K562 (cell line): ENCODE data around the gene CYP2C9. TPM values are rescaled to one million over a fixed set of nuclear protein-coding genes. Genes with fewer than 3 reads are reported as not detected.

Experiments
- ATAC-seq: fragments of 200-7000 bp; cut with Tn5 transposase; 3 replicates; pipeline ENCODE4 v1.9.1; 2020; ENCODE audit warnings: moderate library complexity
- BruUV-seq: library from RNA; stranded (reverse); fragments of 400-500 nt; replicated peaks from 2 replicates; lab custom pipeline; 2021; lab: Mats Ljungman, UMichigan
- CTCF ChIA-PET: fragments of 300-600 bp; formaldehyde crosslinking; extraction: SDS; loops from one replicate; lab custom pipeline; 2021; ENCODE audit warnings: low intra/inter-chr PET ratio; lab: Yijun Ruan, JAX
- POLR2A ChIA-PET: fragments of 300-600, 350-650 bp; sonication (Branson Sonifier 250); formaldehyde crosslinking; extraction: SDS; loops from one replicate; lab custom pipeline; 2021; ENCODE audit warnings: antibody characterized with exemption, inconsistent platforms; lab: Yijun Ruan, JAX
- DNase-seq, 4 experiments: peaks; one replicate each; pipeline versions ENCODE4 v3.0.0 to v3.0.0-alpha.2; 2011 to 2018; ENCODE audit warnings: low spot score in 3 of 4, mixed read lengths in 3 of 4; ENCODE audit errors: extremely low read depth in 1 of 4
- FAIRE-seq: peaks from 2 replicates; lab custom pipeline; 2011; peaks lifted over from hg19 to GRCh38; lab: Jason Lieb, UNC
- H2AFZ ChIP-seq: 2 replicates; pipeline ENCODE4 v1.6.0; 2011; ENCODE audit warnings: low read depth, low read length, control low read depth, inconsistent platforms
- H3K27ac ChIP-seq: fragments of 200-600 bp; 3 replicates; pipeline ENCODE4 v1.8.0; 2011; ENCODE audit warnings: low read depth, mild to moderate bottlenecking, control low read depth, inconsistent platforms, low read length, moderate library complexity, mixed read lengths; ENCODE audit errors: extremely low read depth
- H3K27me3 ChIP-seq, 2 experiments: fragments of 300-600 bp in 1 of 2; 2 replicates in 1 of 2; 3 replicates in 1 of 2; pipeline versions ENCODE4 v1.6.0 to v1.8.0; 2011; ENCODE audit warnings: inconsistent platforms in 2 of 2, low read length in 2 of 2, mild to moderate bottlenecking in 1 of 2, mixed read lengths in 1 of 2, moderate library complexity in 1 of 2; ENCODE audit not compliant: control insufficient read depth in 2 of 2, insufficient read depth in 2 of 2
- H3K36me3 ChIP-seq: fragments of 300-600 bp; 3 replicates; pipeline ENCODE4 v1.8.0; 2011; ENCODE audit warnings: mild to moderate bottlenecking, low read length, inconsistent platforms; ENCODE audit not compliant: control insufficient read depth, insufficient read depth
- H3K4me1 ChIP-seq, 2 experiments: fragments of 200-600 bp in 1 of 2; replicated peaks in 1 of 2; 2 replicates in 1 of 2; 3 replicates in 1 of 2; pipeline versions ENCODE4 v1.5.1 to v1.8.0; 2011; ENCODE audit warnings: inconsistent platforms in 2 of 2, low read length in 2 of 2, mild to moderate bottlenecking in 1 of 2, mixed read lengths in 1 of 2, moderate library complexity in 1 of 2; ENCODE audit not compliant: control insufficient read depth in 2 of 2, insufficient read depth in 2 of 2
- H3K4me2 ChIP-seq: 2 replicates; pipeline ENCODE4 v1.6.1; 2011; ENCODE audit warnings: low read length, control low read depth, inconsistent platforms, mixed read lengths; ENCODE audit not compliant: insufficient read depth
- H3K4me3 ChIP-seq: fragments of 200-600 bp; sonication (generic), shearing (Covaris generic); 2 replicates; pipeline ENCODE4 v1.5.1; 2016; ENCODE audit warnings: control low read depth, inconsistent platforms
- H3K79me2 ChIP-seq: fragments of 200-600 bp; 3 replicates; pipeline ENCODE4 v1.8.0; 2011; ENCODE audit warnings: low read length, inconsistent platforms; ENCODE audit not compliant: control insufficient read depth, insufficient read depth
- H3K9ac ChIP-seq, 2 experiments: 2 replicates each; pipeline versions ENCODE4 v1.6.0 to v1.6.1; 2011; ENCODE audit warnings: low read depth in 2 of 2, low read length in 2 of 2, control low read depth in 1 of 2, inconsistent platforms in 1 of 2, mild to moderate bottlenecking in 1 of 2, mixed read lengths in 1 of 2; ENCODE audit not compliant: insufficient read depth in 1 of 2
- H3K9me1 ChIP-seq: one replicate; pipeline ENCODE4 v1.6.0; 2011; ENCODE audit warnings: inconsistent platforms, mild to moderate bottlenecking, low read length, moderate library complexity; ENCODE audit not compliant: control insufficient read depth, insufficient read depth
- H3K9me3 ChIP-seq: replicated peaks from 2 replicates; pipeline ENCODE4 v1.5.1; 2011; ENCODE audit warnings: low read depth, low read length, inconsistent platforms; ENCODE audit not compliant: control insufficient read depth, insufficient read depth
- H4K20me1 ChIP-seq: replicated peaks from 2 replicates; pipeline ENCODE4 v1.6.1; 2011; ENCODE audit warnings: low read length, inconsistent platforms, mixed read lengths; ENCODE audit not compliant: control insufficient read depth, insufficient read depth
- DEAF1 ChIP-seq: fragments of 450-650 bp; formaldehyde crosslinking; IDR thresholded peaks from 2 replicates; pipeline ENCODE4 v1.4.0; 2020; ENCODE audit warnings: mild to moderate bottlenecking, moderate library complexity
- ELF1 ChIP-seq: fragments of 200-800 bp; sonication (Bioruptor generic); IDR thresholded peaks from 2 replicates; pipeline ENCODE4 v1.6.1; 2016; ENCODE audit warnings: missing genetic modification characterization, missing compliant biosample characterization
- ELF2 ChIP-seq: fragments of 250-450 bp; sonication (Bioruptor Pico); IDR thresholded peaks from 2 replicates; pipeline ENCODE4 v1.5.0; 2021; ENCODE audit warnings: mild to moderate bottlenecking
- EP400 ChIP-seq: fragments of 450-650 bp; IDR thresholded peaks from 2 replicates; pipeline ENCODE4 v1.6.1; 2017; ENCODE audit warnings: antibody characterized with exemption, mild to moderate bottlenecking, moderate library complexity
- HDAC2 ChIP-seq: fragments of 450-650 bp; IDR thresholded peaks from 2 replicates; pipeline ENCODE4 v1.6.1; 2016; ENCODE audit warnings: mild to moderate bottlenecking
- TFAM ChIP-seq: fragments of 250-450 bp; sonication (Bioruptor Pico); conservative IDR thresholded peaks from 2 replicates; pipeline ENCODE4 v1.5.0; 2021; ENCODE audit warnings: mild to moderate bottlenecking, moderate library complexity
- ZBTB49 ChIP-seq: sonication (generic); formaldehyde crosslinking; IDR thresholded peaks from 2 replicates; pipeline ENCODE4 v1.8.0; 2022; ENCODE audit warnings: missing genetic modification reagents, mild to moderate bottlenecking, borderline replicate concordance
- ZNF311 ChIP-seq: fragments of 250-450 bp; sonication (Bioruptor Pico); IDR thresholded peaks from 2 replicates; pipeline ENCODE4 v1.4.0; 2020; ENCODE audit warnings: mild to moderate bottlenecking, moderate library complexity
- WGBS: fragments of 100-300 bp; shearing (Covaris generic); methylation state at CpG from one replicate; pipeline ENCODE4 v1.1.6; 2016; ENCODE audit warnings: low coverage, mixed read lengths; ENCODE audit not compliant: insufficient coverage; ENCODE audit errors: missing lambda C conversion rate; 5-methylcytosine and 5-hydroxymethylcytosine counted together
- in situ Hi-C: fragments of 300-500 bp; cut with MboI; formaldehyde crosslinking; loops from 4 replicates; pipeline ENCODE4 v1.15.0; 2018; ENCODE audit warnings: inconsistent platforms, mixed read lengths
- intact Hi-C: fragments of 100-400 bp; cut with micrococcal nuclease; formaldehyde crosslinking; loops from 2 replicates; pipeline ENCODE4 v1.14.2; 2022
- polyA plus RNA-seq, 8 experiments: library from polyadenylated mRNA; depleted of rRNA in 4 of 8; stranded (reverse) in 5 of 8; unstranded in 3 of 8; fragments of >200 nt; fragmentation: Nextera tagmentation in 2 of 8; fragmentation: Illumina TruSeq in 1 of 8; extraction: Ambion mirVana in 2 of 8; extraction: Trizol in 1 of 8; gene quantifications; 2 replicates each; pipeline versions ENCODE4 v1.2.1 to v1.2.3, GENCODE V29; 2011 to 2014; ENCODE audit warnings: inconsistent platforms in 1 of 8, missing spikeins in 1 of 8
- total RNA-seq, 7 experiments: library from RNA; depleted of rRNA in 6 of 7; stranded (reverse); fragments of >200 nt in 6 of 7; fragmentation: Illumina TruSeq in 2 of 7; extraction: Trizol in 2 of 7; gene quantifications; 2 replicates each; pipeline versions ENCODE4 v1.2.1 to v1.2.3, GENCODE V29; 2011 to 2021; ENCODE audit warnings: low replicate concordance in 1 of 7
- TF ChIP-seq, protein P1 (sequence below): sonication (generic); formaldehyde crosslinking; IDR thresholded peaks from 2 replicates; pipeline ENCODE4 v1.8.0; 2023; ENCODE audit warnings: mild to moderate bottlenecking, missing genetic modification reagents
- TF ChIP-seq, protein P2 (sequence below): IDR thresholded peaks from 3 replicates; pipeline ENCODE4 v1.6.1; 2011; ENCODE audit warnings: borderline replicate concordance, mild to moderate bottlenecking, moderate library complexity; ENCODE audit not compliant: insufficient read length; ENCODE audit errors: extremely low read depth
- TF ChIP-seq, protein P3 (sequence below), 3 experiments: fragments of 200-800 bp in 1 of 3; sonication (Bioruptor generic) in 1 of 3; sonication (generic) in 1 of 3; formaldehyde crosslinking in 1 of 3; IDR thresholded peaks; 2 replicates each; pipeline versions ENCODE4 v1.6.1 to v1.8.0; 2016 to 2022; ENCODE audit warnings: mild to moderate bottlenecking in 2 of 3, missing compliant biosample characterization in 2 of 3, missing genetic modification characterization in 2 of 3, missing genetic modification reagents in 1 of 3

Gene CYP2C9
- total and polyA plus RNA-seq, 9 of the 15 experiments (the other 6 are each of a cell fraction or from before 2014, with no cell fraction given): 0.22 TPM; not detected in 8

DNA sequence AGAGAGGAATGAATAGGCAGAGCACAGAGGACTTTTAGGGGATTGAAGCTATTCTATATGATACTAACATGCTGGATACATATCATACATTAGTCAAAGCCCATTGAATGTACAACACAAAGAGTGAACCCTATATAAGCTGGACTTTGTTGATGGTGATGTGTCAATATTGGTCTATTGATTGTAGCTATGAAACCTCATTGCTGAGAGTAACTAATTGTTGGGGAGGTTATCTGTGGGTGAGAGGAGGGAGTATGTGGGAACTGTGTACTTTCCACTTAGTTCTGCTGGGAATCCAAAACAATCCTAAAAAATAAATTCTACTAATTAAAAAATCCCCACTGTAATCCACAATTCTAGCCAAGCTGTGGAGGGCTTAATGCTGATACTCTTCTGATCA lies 22.0 kb upstream of the CYP2C9 start (continued):
- TF ChIP-seq, protein P1, sequence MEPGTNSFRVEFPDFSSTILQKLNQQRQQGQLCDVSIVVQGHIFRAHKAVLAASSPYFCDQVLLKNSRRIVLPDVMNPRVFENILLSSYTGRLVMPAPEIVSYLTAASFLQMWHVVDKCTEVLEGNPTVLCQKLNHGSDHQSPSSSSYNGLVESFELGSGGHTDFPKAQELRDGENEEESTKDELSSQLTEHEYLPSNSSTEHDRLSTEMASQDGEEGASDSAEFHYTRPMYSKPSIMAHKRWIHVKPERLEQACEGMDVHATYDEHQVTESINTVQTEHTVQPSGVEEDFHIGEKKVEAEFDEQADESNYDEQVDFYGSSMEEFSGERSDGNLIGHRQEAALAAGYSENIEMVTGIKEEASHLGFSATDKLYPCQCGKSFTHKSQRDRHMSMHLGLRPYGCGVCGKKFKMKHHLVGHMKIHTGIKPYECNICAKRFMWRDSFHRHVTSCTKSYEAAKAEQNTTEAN (CRISPR knock-in tag): no peak
- no peak for TF ChIP-seq ZNF311 (CRISPR knock-in tag)
- TF ChIP-seq DEAF1 (CRISPR knock-in tag): no peak

GRCh38 chr10:94936721-94937120 lies 1.7 kb upstream of the CYP2C9 start:
- BruUV-seq: no TSS peak
- no peaks in the 10 kb centered on the region for H3K79me2 ChIP-seq
- ChIA-PET CTCF (no interaction called here), POLR2A (no interaction called here)
- in situ Hi-C loops (no loop called here), intact Hi-C loops (no loop called here)
- ATAC-seq (no peak), DNase-seq (no peak), FAIRE-seq (no peak)
- H3K27ac ChIP-seq: no peak overlapping the region
- H3K9me1 ChIP-seq: no peaks in the 10 kb centered on the region
- H3K9ac ChIP-seq: no peak overlapping the region
- H3K4me1 ChIP-seq: no peaks in the 10 kb centered on the region
- no peak overlapping the region for H3K4me2 ChIP-seq
- H3K9me3 ChIP-seq: no peaks in the 10 kb centered on the region
- H2AFZ ChIP-seq: no peak overlapping the region
- H4K20me1 ChIP-seq: no peaks in the 10 kb centered on the region
- H3K4me3 ChIP-seq: no peak overlapping the region
- no peaks in the 10 kb centered on the region for H3K27me3 ChIP-seq
- 0% methylated on average over 2 of the region's 2 CpGs for WGBS
- no peaks in the 10 kb centered on the region for H3K36me3 ChIP-seq
- TF ChIP-seq ELF2: no peak
- no peak for TF ChIP-seq EP400
- TF ChIP-seq HDAC2: no peak
- TF ChIP-seq ELF1: no peak
- TF ChIP-seq, protein P2, sequence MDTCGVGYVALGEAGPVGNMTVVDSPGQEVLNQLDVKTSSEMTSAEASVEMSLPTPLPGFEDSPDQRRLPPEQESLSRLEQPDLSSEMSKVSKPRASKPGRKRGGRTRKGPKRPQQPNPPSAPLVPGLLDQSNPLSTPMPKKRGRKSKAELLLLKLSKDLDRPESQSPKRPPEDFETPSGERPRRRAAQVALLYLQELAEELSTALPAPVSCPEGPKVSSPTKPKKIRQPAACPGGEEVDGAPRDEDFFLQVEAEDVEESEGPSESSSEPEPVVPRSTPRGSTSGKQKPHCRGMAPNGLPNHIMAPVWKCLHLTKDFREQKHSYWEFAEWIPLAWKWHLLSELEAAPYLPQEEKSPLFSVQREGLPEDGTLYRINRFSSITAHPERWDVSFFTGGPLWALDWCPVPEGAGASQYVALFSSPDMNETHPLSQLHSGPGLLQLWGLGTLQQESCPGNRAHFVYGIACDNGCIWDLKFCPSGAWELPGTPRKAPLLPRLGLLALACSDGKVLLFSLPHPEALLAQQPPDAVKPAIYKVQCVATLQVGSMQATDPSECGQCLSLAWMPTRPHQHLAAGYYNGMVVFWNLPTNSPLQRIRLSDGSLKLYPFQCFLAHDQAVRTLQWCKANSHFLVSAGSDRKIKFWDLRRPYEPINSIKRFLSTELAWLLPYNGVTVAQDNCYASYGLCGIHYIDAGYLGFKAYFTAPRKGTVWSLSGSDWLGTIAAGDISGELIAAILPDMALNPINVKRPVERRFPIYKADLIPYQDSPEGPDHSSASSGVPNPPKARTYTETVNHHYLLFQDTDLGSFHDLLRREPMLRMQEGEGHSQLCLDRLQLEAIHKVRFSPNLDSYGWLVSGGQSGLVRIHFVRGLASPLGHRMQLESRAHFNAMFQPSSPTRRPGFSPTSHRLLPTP: no peak
- TF ChIP-seq TFAM: no peak
- TF ChIP-seq ZBTB49: no peak
- TF ChIP-seq, protein P3, sequence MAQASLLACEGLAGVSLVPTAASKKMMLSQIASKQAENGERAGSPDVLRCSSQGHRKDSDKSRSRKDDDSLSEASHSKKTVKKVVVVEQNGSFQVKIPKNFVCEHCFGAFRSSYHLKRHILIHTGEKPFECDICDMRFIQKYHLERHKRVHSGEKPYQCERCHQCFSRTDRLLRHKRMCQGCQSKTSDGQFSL (CRISPR knock-in tag; IDR thresholded peaks at IDR 0.05): no peak
- TF ChIP-seq, protein P3 (tag; IDR thresholded peaks at IDR 0.05): no peak
